ENCODE data around the gene IHH. TPM values are rescaled to one million over a fixed set of nuclear protein-coding genes. Genes with fewer than 3 reads are reported as not detected.
A peak's percentile ranks its signal among the peaks of the same experiment; 100 is the strongest.

Gene IHH
- total RNA-seq, 1 donor: 0.09 TPM

GRCh38 chr2:219065484-219065883 lies 4.8 kb upstream of the IHH start:
- no peak overlapping the region for H3K4me3 ChIP-seq (ENCODE audit: low read depth, low read length)
- TF ChIP-seq CTCF (IDR thresholded peaks at IDR 0.05; ENCODE audit: insufficient read depth, low read length): no peak
- no peak for DNase-seq (ENCODE audit: low read depth)

- no peak for DNase-seq (ENCODE audit: low read depth)
- no peak overlapping the region for H3K4me3 ChIP-seq (ENCODE audit: low read depth, low read length)
- TF ChIP-seq CTCF (IDR thresholded peaks at IDR 0.05; ENCODE audit: insufficient read depth, low read length): no peak
Observed at GRCh38 chr2:219062081-219062480, 1.4 kb upstream of the IHH start.

GRCh38 chr2:219059725-219060682 lies 717 bp downstream of the IHH start:
- DNase-seq (ENCODE audit: low read depth): no peak
- no peak for TF ChIP-seq CTCF (IDR thresholded peaks at IDR 0.05; ENCODE audit: insufficient read depth, low read length)
- H3K4me3 ChIP-seq (ENCODE audit: low read depth, low read length): no peak overlapping the region

GRCh38 chr2:219059375-219059724 lies 1.4 kb downstream of the IHH start:
- DNase-seq (ENCODE audit: low read depth): no peak
- H3K4me3 ChIP-seq (ENCODE audit: low read depth, low read length): no peak overlapping the region
- no peak for TF ChIP-seq CTCF (IDR thresholded peaks at IDR 0.05; ENCODE audit: insufficient read depth, low read length)

GRCh38 chr2:219058541-219059374 lies 2.0 kb downstream of the IHH start:
- no peak for TF ChIP-seq CTCF (IDR thresholded peaks at IDR 0.05; ENCODE audit: insufficient read depth, low read length)
- no peak overlapping the region for H3K4me3 ChIP-seq (ENCODE audit: low read depth, low read length)
- peak; percentile 39 for DNase-seq (ENCODE audit: low read depth)

GRCh38 chr2:219057709-219058540 lies 2.8 kb downstream of the IHH start:
- peak; percentile 60 for DNase-seq (ENCODE audit: low read depth)
- peak; percentile 91 for TF ChIP-seq CTCF (IDR thresholded peaks at IDR 0.05; ENCODE audit: insufficient read depth, low read length)
- no peak overlapping the region for H3K4me3 ChIP-seq (ENCODE audit: low read depth, low read length)
